ENCODE data around the gene AK3. TPM values are rescaled to one million over a fixed set of nuclear protein-coding genes. Genes with fewer than 3 reads are reported as not detected.
"Not testable (repeated sequence)": the region's sequence is repeated elsewhere in the genome, so short reads cannot be mapped to it uniquely, and the experiment has no call there.

AK3 gene
- total RNA-seq (2014; rRNA removed; shearing (Covaris generic)): 41.0 and 42.2 TPM in 2 replicates

DNA sequence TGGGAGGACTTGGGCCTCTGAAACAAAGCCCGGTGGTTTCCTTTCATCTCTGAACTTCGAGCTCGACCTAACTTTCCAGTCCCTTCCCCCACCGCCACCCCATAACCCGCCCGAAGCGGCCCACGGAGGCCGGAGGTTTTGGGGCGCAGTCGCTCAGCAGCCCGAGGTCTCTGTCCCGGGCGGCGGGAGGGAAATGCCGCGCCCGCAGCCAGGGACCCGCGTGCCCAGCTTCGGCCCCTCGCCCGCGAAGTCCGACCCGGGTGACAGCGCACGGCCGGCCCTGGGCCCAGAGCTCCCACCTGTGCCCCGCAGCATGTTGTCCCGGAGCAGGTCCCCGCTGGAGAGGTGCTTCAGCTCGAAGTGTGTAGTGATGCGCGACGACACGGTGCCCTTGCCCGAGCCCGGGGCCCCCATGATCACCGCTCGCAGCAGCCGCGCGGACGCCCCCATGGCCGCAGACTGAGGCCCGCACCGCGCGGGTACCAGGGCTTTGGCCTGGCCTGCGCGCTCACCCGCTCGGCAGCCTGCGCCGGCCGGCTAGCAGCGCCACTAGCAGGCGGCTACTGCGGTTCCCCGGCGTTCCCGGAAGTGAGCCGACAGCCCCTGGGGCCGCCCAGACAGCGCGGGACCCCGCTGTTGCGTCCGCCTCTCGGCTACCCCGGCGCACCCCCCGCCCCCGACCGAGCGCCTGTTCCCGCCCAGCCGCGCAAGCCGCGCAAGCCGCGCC is at the start of gene AK3:
AK3 (minus strand) TSS at position 565 of the 727 bp plus-strand sequence; CDS start at position 450, 115 bp downstream.
- Histone ChIP-seq H3K9me3 (replicated peaks) (no peaks in the 10 kb centered on the region), H3K4me3 (peak within 1 kb of the TSS; percentile 72), H3K36me3 (no peaks in the 10 kb centered on the region), H3K27ac (peak within 1 kb of the TSS; percentile 30), H3K4me1 (no peaks in the 10 kb centered on the region), H3K27me3 (no peaks in the 10 kb centered on the region)
- DNase-seq: peak; percentile 84

DNA sequence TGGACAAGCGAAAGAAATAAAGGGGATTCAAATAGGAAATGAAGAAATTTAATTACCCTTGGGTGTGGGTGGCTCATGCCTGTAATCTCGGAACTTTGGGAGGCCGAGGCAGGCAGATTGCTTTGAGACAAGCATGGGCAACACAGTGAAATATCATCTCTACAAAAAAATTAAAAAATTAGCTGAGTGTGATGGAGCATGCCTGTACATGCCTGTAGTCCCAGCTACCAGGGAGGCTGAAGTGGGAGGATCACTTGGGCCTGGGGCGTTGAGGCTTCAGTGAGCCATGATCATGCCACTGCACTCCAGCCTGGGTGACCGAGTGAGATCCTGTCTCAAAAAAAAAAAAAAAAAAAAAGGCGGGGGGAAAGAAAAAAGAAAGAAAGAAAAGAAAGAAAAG is 47.7 kb upstream of the AK3 start:
- DNase-seq: no peak
- Histone ChIP-seq H3K9me3 (replicated peaks) (no peaks in the 10 kb centered on the region), H3K27me3 (no peaks in the 10 kb centered on the region), H3K36me3 (no peaks in the 10 kb centered on the region), H3K27ac (no peak overlapping the region), H3K4me3 (no peak overlapping the region), H3K4me1 (no peaks in the 10 kb centered on the region)

DNA sequence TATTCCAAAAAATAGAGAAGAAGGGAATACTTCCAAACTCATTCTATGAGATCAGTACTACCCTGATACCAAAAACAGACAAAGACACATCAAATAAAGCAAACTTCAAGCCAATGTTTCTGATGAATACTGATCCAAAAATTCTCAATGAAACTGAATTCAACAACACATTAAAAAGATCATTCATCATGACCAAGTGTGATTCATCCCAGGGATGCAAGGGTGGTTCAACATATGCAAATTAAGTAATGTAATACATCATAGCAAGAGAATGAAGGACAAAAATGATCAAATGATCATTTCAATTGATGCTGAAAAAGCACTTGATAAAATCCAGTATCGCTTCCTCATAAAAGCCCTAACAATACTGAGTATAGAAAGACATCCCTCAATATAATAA is 46.9 kb upstream of the AK3 start:
- Histone ChIP-seq H3K27ac (no peak overlapping the region), H3K27me3 (no peaks in the 10 kb centered on the region), H3K9me3 (replicated peaks) (no peaks in the 10 kb centered on the region), H3K36me3 (no peaks in the 10 kb centered on the region), H3K4me3 (no peak overlapping the region), H3K4me1 (no peaks in the 10 kb centered on the region)
- no peak for DNase-seq

DNA sequence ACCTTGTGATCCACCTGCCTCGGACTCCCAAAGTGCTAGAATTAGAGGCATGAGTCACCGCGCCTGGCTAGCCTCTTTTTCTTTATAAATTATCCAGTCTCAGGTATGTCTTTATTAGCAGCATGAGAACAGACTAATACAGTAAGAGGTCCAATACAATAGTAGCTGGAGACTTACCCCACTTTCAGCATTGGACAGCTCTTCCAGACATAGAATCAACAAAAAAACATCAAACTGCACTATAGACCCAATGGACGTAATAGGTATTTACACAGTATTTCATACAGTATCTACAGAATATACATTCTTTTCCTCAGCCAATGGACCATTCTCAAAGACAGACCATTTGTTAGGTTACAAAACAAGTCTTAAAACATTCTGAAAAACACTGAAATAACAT is 45.6 kb upstream of the AK3 start:
- Histone ChIP-seq H3K4me1 (no peaks in the 10 kb centered on the region), H3K36me3 (no peaks in the 10 kb centered on the region), H3K9me3 (replicated peaks) (no peaks in the 10 kb centered on the region), H3K27ac (no peak overlapping the region), H3K27me3 (no peaks in the 10 kb centered on the region), H3K4me3 (no peak overlapping the region)
- DNase-seq: no peak

DNA sequence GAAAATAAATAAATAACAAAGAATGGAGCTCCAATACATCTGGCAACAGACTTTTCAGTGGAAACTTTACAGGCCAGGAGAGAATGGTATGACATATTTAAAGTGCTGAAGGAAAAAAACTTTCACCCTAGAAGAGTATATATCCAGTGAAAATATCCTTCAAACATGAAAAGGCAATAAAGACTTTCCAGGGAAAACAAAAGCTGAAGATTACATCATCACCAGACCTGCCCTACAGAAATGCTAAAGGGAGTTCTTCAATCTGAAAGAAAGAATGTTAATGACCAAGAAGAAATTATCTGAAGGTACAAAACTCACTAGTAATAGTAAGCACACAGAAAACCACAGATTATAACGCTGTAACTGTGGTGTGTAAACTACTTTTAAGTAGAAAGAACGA is 43.4 kb upstream of the AK3 start:
- H3K4me3 ChIP-seq: no peak overlapping the region
- DNase-seq: no peak
- H3K27me3 ChIP-seq: no peaks in the 10 kb centered on the region
- no peaks in the 10 kb centered on the region for H3K4me1 ChIP-seq
- no peaks in the 10 kb centered on the region for H3K36me3 ChIP-seq
- no peak overlapping the region for H3K27ac ChIP-seq
- H3K9me3 ChIP-seq (replicated peaks): no peaks in the 10 kb centered on the region

DNA sequence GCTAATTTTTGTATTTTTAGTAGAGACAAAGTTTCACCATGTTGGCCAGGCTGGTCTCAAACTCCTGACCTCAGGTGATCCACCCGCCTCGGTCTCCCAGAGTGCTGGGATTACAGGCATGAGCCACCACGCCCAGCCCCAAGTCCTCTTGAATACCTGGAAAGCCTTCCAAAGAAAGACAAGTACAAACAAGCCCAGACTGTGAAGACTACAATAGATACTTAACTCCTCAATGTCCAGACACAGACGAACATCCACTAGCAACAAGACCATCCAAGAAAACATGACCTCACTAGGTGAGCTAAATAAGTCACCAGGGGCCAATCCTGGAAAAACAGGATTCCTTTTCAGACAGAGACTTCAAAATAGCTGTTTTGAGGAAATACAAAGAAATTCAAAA is 42.2 kb upstream of the AK3 start:
- DNase-seq; H3K4me3 ChIP-seq; H3K9me3 ChIP-seq (replicated peaks); H3K27me3 ChIP-seq; H3K4me1 ChIP-seq; H3K27ac ChIP-seq; H3K36me3 ChIP-seq: not testable (repeated sequence)

DNA sequence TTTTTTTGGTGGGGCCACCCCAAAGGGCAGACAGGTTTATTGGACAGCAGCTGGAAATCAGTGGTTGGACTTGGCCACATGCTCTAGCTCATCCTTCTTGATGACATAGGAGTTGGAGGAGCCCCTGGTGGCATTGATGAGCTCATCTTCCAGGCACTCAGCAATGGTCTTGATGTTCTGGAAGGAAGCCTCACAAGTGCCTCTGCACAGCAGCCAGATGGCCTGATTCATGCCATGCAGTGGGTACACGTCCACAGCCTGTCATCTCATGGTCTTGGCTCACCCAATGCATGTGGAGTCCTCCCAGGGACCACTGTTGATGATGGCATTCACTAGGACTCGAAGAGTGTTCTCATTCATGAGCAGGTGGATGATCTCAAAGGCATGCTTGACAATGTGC is 40.4 kb upstream of the AK3 start:
- no peak overlapping the region for H3K27ac ChIP-seq
- no peaks in the 10 kb centered on the region for H3K36me3 ChIP-seq
- no peaks in the 10 kb centered on the region for H3K9me3 ChIP-seq (replicated peaks)
- H3K27me3 ChIP-seq: no peaks in the 10 kb centered on the region
- no peaks in the 10 kb centered on the region for H3K4me1 ChIP-seq
- H3K4me3 ChIP-seq: no peak overlapping the region
- no peak for DNase-seq

DNA sequence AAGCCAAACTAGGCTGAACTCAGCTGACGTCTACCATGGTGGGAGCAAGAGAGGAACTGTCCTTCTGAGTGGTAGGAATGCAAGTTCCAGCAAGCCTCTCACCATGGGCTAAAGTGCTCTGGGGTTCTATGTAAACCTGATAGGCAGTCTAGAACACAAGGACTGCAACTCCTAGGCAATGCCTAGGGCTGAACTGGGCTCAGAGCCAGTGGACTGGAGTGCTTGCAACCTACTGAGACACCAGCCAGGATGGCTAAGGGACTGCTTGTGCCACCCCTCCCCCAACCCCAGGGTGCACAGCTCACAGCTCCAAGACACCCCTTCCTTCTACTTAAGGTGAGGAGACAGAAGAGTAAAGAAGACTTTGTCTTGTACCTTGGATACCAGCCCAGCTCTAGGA is 39.6 kb upstream of the AK3 start:
- no peak overlapping the region for H3K4me3 ChIP-seq
- DNase-seq: no peak
- H3K36me3 ChIP-seq: no peaks in the 10 kb centered on the region
- no peaks in the 10 kb centered on the region for H3K4me1 ChIP-seq
- H3K27me3 ChIP-seq: no peaks in the 10 kb centered on the region
- no peaks in the 10 kb centered on the region for H3K9me3 ChIP-seq (replicated peaks)
- H3K27ac ChIP-seq: no peak overlapping the region

DNA sequence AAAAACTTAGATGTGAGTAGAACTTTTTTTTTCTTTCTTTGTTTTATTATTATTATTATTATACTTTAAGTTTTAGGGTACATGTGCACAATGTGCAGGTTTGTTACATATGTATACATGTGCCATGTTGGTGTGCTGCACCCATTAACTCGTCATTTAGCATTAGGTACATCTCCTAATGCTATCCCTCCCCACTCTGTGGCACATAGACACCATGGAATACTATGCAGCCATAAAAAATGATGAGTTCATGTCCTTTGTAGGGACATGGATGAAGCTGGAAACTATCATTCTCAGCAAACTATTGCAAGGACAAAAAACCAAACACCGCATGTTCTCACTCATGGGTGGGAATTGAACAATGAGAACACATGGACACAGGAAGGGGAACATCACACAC is 34.0 kb upstream of the AK3 start:
- H3K27ac ChIP-seq; H3K27me3 ChIP-seq; H3K36me3 ChIP-seq; H3K4me1 ChIP-seq; DNase-seq; H3K9me3 ChIP-seq (replicated peaks); H3K4me3 ChIP-seq: not testable (repeated sequence)

DNA sequence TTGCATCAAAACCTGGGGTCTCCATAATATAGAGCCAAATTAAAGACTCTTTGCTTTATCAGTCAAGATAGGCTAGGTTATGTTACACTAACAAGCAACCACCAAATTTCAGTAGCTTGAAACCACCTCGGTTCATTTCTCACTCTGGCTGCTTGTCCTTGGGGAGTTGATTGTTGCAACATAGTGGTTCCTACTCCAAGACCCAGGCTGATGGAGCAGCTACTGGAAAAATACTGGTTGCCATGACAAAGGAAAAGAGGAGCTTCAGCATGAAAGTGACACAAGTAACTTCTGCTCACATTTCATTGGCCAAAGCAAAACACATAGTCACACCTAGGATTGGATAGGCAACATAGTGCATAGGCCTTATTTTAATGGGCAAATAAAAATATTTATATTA is 33.2 kb upstream of the AK3 start:
- H3K27me3 ChIP-seq: no peaks in the 10 kb centered on the region
- no peak overlapping the region for H3K27ac ChIP-seq
- DNase-seq: no peak
- H3K36me3 ChIP-seq: no peaks in the 10 kb centered on the region
- H3K9me3 ChIP-seq (replicated peaks): no peaks in the 10 kb centered on the region
- no peak overlapping the region for H3K4me3 ChIP-seq
- no peaks in the 10 kb centered on the region for H3K4me1 ChIP-seq

DNA sequence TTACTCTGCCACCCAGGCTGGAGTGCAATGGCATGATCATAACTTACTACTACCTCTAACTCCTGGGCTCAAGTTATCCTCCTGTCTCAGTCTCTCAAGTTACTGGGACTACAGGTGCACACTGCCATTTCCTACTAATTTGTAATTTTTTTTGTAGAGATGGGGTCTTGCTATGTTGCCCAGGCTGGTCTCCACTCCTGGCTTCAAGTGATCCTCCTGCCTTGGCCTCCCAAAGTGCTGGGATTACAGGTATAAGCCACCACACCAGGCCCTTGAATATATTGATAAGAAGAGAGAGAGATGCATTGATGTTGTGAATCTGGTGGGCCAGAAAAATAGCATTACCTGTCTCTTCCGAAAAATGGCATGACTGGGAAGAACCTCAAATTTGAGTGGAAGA is 30.8 kb upstream of the AK3 start:
- Histone ChIP-seq H3K27me3 (no peaks in the 10 kb centered on the region), H3K4me3 (no peak overlapping the region), H3K27ac (no peak overlapping the region), H3K36me3 (no peaks in the 10 kb centered on the region), H3K9me3 (replicated peaks) (no peaks in the 10 kb centered on the region), H3K4me1 (no peaks in the 10 kb centered on the region)
- DNase-seq: no peak

DNA sequence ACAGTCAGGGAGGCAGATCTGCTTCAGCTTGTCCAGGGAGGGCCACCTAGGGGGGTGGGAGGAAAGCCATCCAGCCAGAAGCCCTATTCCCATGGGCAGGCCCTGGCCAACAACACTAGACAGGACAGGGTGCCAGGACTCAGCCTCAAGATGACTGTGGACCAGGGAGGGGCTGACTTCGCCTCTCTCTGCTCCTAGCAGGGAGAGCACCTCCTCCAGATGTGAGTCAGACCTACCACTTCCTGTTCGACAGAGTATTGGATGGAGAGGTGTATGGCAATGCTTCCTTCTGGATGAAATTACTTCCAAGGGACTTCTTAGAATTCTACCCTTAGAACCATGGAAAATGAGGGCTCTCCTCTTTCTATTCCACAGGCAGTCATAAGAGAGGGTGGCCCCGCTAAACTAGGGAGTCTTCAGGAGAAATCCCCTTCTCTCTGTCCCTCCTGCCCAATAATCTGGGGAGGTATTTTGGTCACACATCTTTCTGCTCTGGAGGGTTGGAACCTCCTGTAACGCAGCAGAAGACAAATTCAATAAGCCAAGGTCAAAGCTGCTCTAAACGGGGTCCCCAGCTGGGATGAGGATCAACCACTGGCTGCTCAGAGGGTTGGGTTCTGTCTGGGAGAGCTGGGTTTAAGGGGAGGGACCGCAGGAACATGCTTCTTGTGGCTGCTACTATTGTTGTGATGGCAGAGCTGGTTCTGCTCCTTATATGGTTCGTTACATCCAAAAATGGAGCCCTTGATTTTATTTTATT is 28.5 kb upstream of the AK3 start:
- H3K9me3 ChIP-seq (replicated peaks): no peaks in the 10 kb centered on the region
- DNase-seq: no peak
- H3K27ac ChIP-seq: no peak overlapping the region
- no peaks in the 10 kb centered on the region for H3K4me1 ChIP-seq
- H3K27me3 ChIP-seq: no peaks in the 10 kb centered on the region
- H3K4me3 ChIP-seq: no peak overlapping the region
- no peaks in the 10 kb centered on the region for H3K36me3 ChIP-seq

DNA sequence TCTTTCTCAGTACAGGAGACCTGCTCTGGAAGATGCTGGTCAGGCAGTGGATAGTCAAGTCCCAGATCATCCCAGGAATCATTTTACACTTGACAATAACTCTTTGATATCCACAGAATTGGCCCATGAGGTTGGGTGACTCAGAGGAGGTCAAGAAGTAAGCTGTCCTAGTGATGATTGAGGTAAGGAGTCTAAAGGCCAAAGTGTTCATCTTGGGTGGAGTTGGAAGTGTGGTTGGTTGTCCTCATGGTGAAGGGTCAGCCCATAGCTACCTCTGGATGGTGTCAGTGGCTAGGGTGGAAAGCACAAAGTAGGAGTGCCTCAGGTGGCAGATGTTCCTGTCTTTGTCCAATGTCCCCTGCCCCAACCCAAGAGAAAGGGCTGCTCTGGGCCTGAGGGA is 27.7 kb upstream of the AK3 start:
- DNase-seq: no peak
- no peak overlapping the region for H3K27ac ChIP-seq
- no peaks in the 10 kb centered on the region for H3K27me3 ChIP-seq
- no peaks in the 10 kb centered on the region for H3K36me3 ChIP-seq
- no peaks in the 10 kb centered on the region for H3K9me3 ChIP-seq (replicated peaks)
- no peaks in the 10 kb centered on the region for H3K4me1 ChIP-seq
- H3K4me3 ChIP-seq: no peak overlapping the region

DNA sequence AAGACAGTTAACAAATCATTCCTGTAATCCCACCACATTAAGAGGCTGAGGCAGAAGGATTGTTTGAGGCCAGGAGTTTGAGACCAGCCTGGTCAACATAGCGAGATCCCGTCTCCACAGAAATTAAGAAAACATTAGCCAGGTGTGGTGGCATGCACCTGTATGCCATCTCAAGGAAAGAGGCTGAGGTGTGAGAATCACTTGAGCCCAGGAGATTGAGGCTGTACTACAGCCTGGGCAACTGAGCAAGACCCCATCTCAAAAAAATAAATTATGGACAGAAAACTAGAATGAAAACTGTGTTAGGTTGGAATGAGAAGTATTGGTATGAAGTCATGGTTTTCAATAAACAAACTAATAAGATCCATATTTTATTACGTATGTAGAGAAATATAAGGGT is 23.0 kb upstream of the AK3 start:
- Histone ChIP-seq H3K4me3 (no peak overlapping the region), H3K4me1 (no peaks in the 10 kb centered on the region), H3K36me3 (no peaks in the 10 kb centered on the region), H3K27ac (no peak overlapping the region), H3K9me3 (replicated peaks) (no peaks in the 10 kb centered on the region), H3K27me3 (no peaks in the 10 kb centered on the region)
- DNase-seq: no peak

DNA sequence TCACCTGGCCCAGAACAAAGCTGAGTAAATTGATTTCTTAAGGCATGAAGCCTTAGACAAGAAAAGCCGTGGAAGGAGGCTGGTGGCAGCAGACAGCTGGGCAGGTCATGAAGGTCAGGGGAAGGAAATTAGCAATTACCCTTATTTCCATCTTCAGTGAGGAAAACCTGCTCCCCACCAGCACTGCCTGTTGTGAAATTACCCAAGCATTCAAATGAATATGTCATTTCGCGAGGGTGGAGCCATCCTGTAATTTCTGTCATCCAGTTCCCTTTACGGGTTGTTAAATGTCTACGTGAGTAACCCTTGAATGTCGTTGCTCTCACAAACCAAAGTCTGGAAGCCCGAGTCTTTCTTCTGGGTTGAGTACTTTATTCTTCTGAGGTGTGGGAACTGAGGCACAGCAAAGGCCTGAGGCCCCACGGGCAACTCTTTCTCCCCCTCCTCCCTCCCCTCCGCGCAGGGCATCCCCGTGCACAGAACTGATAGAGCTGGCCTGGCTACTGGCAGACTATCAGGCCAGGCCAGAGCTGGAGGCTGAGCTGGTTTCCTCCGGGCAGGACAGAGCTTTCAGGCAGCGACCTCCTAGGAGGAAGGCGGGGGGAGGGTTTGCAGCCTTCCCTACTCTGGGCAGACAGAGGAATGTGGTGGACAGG is 22.0 kb upstream of the AK3 start:
- H3K36me3 ChIP-seq: no peaks in the 10 kb centered on the region
- peak overlapping the region; percentile 17 for H3K4me3 ChIP-seq
- no peak overlapping the region for H3K27ac ChIP-seq
- peak in 1 of 2 experiments; percentile 17 for DNase-seq
- no peaks in the 10 kb centered on the region for H3K4me1 ChIP-seq
- no peaks in the 10 kb centered on the region for H3K9me3 ChIP-seq (replicated peaks)
- H3K27me3 ChIP-seq: no peaks in the 10 kb centered on the region

Measured in SJCRH30 (cell line).